ENCODE measurements around the gene AS3MT. TPM values are rescaled to one million over a fixed set of nuclear protein-coding genes. Genes with fewer than 3 reads are reported as not detected.

The AS3MT gene
- total RNA-seq, 1 experiment from 2014 or later, result 9.3 TPM

DNA sequence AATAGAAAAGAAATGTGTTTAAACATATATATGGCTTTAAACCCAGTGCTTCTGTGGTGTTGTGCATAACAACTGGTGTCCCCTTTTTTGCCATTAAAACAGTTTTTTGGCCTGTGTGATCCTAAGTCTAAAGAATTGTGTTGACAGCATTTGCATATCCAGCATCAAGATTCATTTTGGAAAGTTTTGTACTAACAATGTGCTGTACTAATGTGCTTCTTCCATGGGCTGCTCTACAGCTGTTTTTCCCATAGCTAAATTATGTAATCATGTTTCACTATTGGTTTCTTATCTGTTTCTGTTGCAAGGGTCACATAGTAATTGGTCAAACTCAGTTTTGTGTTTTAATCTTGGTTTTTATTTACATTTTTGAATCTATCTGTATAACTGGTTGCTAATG lies 54.3 kb downstream of the AS3MT start:
- H3K4me1 Mint-ChIP-seq, result peaks cover 40% of the 10 kb centered on the region
- DNase-seq (ENCODE audit: low spot score) (no peak), ATAC-seq (no peak)
- ChIA-PET CTCF (interaction anchor here (0.7 kb wide), 1 partner anchor 139 kb away, joined by 3 read pairs; no protein-coding TSS in a partner anchor), POLR2A (no interaction called here)
- peaks cover 7% of the 10 kb centered on the region for H3K36me3 Mint-ChIP-seq
- peaks cover 4% of the 10 kb centered on the region; the same call in 1 of the 2 replicates for H3K9me3 Mint-ChIP-seq
- TF ChIP-seq ESRRA (CRISPR knock-in tag; IDR thresholded peaks at IDR 0.05; ENCODE audit: borderline replicate concordance) (no peak), GTF2I (CRISPR knock-in tag; conservative IDR thresholded peaks at IDR 0.05) (no peak), IRF2 (CRISPR knock-in tag; IDR thresholded peaks at IDR 0.05; ENCODE audit: borderline replicate concordance, low read depth) (no peak), TEAD4 (CRISPR knock-in tag; IDR thresholded peaks at IDR 0.05) (no peak), JUN (CRISPR knock-in tag; IDR thresholded peaks at IDR 0.05) (no peak), ZNF423 (CRISPR knock-in tag; IDR thresholded peaks at IDR 0.05) (no peak)
- TF ChIP-seq, protein P1, sequence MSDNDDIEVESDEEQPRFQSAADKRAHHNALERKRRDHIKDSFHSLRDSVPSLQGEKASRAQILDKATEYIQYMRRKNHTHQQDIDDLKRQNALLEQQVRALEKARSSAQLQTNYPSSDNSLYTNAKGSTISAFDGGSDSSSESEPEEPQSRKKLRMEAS (CRISPR knock-in tag; IDR thresholded peaks at IDR 0.05), result no peak
- no peak overlapping the region for H3K27ac Mint-ChIP-seq
- H3K4me3 Mint-ChIP-seq, result no peak overlapping the region
- peaks cover 15% of the 10 kb centered on the region for H3K27me3 Mint-ChIP-seq (ENCODE audit: low read depth)

DNA sequence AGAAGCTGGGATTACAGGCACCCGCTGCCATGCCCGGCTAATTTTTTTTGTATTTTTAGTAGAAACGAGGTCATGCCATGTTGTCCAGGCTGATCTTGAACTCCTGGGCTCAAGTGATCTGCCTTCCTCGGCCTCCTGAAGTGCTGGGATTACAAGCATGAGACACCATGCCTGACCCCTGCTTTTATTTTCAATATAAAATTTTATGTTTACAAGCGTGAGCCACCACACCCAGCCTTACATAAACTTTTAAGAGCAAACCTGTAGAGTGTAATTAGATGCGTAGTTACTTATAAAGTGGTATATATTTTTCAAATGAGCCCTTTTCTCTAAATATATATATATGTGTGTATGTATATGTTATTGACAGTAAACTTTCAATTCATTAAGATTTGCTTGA lies 57.6 kb downstream of the AS3MT start:
- Mint-ChIP-seq H3K27ac (no peak overlapping the region), H3K9me3 (peaks cover 4% of the 10 kb centered on the region; the same call in 1 of the 2 replicates), H3K36me3 (peaks cover 7% of the 10 kb centered on the region), H3K27me3 (ENCODE audit: low read depth) (no peaks in the 10 kb centered on the region), H3K4me3 (no peak overlapping the region), H3K4me1 (peaks cover 15% of the 10 kb centered on the region)
- ChIA-PET CTCF (interaction anchor here (0.5 kb wide), 1 partner anchor 206 kb away, joined by 4 read pairs; no protein-coding TSS in a partner anchor), POLR2A (no interaction called here)
- DNase-seq (ENCODE audit: low spot score) (no peak), ATAC-seq (no peak)
- TF ChIP-seq ESRRA (CRISPR knock-in tag; IDR thresholded peaks at IDR 0.05; ENCODE audit: borderline replicate concordance) (no peak), CBFB (CRISPR knock-in tag; IDR thresholded peaks at IDR 0.05; ENCODE audit: low read depth) (no peak), NFATC4 (CRISPR knock-in tag; IDR thresholded peaks at IDR 0.05) (no peak), TP53 (CRISPR knock-in tag; IDR thresholded peaks at IDR 0.05) (no peak), IRF2 (CRISPR knock-in tag; IDR thresholded peaks at IDR 0.05; ENCODE audit: borderline replicate concordance, low read depth) (no peak), GTF2I (CRISPR knock-in tag; conservative IDR thresholded peaks at IDR 0.05) (no peak)

DNA sequence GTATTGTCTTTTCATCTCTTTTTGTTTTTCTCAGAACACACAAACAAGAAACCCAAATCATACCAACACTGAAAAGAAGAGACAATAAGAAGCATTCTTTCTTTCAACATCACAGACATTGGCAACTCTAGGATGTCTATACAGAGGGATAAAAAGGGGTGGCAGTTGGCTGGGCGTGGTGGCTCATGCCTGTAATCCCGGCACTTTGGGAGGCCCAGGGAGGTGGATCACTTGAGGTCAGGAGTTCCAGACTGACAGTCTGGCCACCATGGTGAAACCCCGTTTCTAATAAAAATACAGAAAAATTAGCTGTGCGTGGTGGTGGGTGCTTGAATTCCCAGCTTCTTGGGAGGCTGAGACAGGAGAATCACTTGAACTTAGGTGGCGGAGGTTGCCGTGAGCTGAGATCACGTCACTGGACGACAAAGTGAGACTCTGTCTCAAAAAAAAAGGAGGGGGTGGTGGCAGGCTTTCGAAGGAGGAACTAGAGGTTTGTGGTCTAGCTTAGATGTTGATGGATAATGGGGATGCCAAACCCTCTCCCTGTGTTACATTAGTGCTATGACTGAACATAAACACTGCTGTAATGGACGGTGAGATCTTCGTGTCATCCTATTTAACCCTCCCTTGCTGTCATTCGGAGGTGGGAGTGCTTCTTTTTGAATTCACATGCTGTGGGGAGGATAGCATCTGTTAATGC lies 58.2 kb downstream of the AS3MT start:
- Mint-ChIP-seq H3K4me1 (peaks cover 9% of the 10 kb centered on the region), H3K4me3 (no peak overlapping the region), H3K27ac (no peak overlapping the region), H3K36me3 (peaks cover 7% of the 10 kb centered on the region), H3K27me3 (ENCODE audit: low read depth) (no peaks in the 10 kb centered on the region), H3K9me3 (peaks cover 4% of the 10 kb centered on the region; the same call in 1 of the 2 replicates)
- ChIA-PET CTCF (no interaction called here), POLR2A (no interaction called here)
- no peak for DNase-seq (ENCODE audit: low spot score)
- ATAC-seq, result no peak
- TF ChIP-seq, protein P2, sequence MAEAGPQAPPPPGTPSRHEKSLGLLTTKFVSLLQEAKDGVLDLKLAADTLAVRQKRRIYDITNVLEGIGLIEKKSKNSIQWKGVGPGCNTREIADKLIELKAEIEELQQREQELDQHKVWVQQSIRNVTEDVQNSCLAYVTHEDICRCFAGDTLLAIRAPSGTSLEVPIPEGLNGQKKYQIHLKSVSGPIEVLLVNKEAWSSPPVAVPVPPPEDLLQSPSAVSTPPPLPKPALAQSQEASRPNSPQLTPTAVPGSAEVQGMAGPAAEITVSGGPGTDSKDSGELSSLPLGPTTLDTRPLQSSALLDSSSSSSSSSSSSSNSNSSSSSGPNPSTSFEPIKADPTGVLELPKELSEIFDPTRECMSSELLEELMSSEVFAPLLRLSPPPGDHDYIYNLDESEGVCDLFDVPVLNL (CRISPR knock-in tag; IDR thresholded peaks at IDR 0.05; ENCODE audit: borderline replicate concordance, low read depth), result no peak
- TF ChIP-seq RORB (CRISPR knock-in tag; IDR thresholded peaks at IDR 0.05), result no peak
- TF ChIP-seq, protein P1 (CRISPR knock-in tag; IDR thresholded peaks at IDR 0.05), result no peak
- TF ChIP-seq FOXJ3 (CRISPR knock-in tag; IDR thresholded peaks at IDR 0.05; ENCODE audit: borderline replicate concordance), result no peak
- TF ChIP-seq, protein P3, sequence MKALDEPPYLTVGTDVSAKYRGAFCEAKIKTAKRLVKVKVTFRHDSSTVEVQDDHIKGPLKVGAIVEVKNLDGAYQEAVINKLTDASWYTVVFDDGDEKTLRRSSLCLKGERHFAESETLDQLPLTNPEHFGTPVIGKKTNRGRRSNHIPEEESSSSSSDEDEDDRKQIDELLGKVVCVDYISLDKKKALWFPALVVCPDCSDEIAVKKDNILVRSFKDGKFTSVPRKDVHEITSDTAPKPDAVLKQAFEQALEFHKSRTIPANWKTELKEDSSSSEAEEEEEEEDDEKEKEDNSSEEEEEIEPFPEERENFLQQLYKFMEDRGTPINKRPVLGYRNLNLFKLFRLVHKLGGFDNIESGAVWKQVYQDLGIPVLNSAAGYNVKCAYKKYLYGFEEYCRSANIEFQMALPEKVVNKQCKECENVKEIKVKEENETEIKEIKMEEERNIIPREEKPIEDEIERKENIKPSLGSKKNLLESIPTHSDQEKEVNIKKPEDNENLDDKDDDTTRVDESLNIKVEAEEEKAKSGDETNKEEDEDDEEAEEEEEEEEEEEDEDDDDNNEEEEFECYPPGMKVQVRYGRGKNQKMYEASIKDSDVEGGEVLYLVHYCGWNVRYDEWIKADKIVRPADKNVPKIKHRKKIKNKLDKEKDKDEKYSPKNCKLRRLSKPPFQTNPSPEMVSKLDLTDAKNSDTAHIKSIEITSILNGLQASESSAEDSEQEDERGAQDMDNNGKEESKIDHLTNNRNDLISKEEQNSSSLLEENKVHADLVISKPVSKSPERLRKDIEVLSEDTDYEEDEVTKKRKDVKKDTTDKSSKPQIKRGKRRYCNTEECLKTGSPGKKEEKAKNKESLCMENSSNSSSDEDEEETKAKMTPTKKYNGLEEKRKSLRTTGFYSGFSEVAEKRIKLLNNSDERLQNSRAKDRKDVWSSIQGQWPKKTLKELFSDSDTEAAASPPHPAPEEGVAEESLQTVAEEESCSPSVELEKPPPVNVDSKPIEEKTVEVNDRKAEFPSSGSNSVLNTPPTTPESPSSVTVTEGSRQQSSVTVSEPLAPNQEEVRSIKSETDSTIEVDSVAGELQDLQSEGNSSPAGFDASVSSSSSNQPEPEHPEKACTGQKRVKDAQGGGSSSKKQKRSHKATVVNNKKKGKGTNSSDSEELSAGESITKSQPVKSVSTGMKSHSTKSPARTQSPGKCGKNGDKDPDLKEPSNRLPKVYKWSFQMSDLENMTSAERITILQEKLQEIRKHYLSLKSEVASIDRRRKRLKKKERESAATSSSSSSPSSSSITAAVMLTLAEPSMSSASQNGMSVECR (CRISPR knock-in tag; IDR thresholded peaks at IDR 0.05; ENCODE audit: borderline replicate concordance), result no peak
- TF ChIP-seq MXD4 (CRISPR knock-in tag; IDR thresholded peaks at IDR 0.05; ENCODE audit: borderline replicate concordance), result no peak
- TF ChIP-seq SOX15 (CRISPR knock-in tag; IDR thresholded peaks at IDR 0.05), result no peak
- TF ChIP-seq ZNF396 (CRISPR knock-in tag; IDR thresholded peaks at IDR 0.05; ENCODE audit: borderline replicate concordance), result no peak
- TF ChIP-seq ESRRA (CRISPR knock-in tag; IDR thresholded peaks at IDR 0.05; ENCODE audit: borderline replicate concordance), result no peak
- TF ChIP-seq, protein P4, sequence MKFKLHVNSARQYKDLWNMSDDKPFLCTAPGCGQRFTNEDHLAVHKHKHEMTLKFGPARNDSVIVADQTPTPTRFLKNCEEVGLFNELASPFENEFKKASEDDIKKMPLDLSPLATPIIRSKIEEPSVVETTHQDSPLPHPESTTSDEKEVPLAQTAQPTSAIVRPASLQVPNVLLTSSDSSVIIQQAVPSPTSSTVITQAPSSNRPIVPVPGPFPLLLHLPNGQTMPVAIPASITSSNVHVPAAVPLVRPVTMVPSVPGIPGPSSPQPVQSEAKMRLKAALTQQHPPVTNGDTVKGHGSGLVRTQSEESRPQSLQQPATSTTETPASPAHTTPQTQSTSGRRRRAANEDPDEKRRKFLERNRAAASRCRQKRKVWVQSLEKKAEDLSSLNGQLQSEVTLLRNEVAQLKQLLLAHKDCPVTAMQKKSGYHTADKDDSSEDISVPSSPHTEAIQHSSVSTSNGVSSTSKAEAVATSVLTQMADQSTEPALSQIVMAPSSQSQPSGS (CRISPR knock-in tag; IDR thresholded peaks at IDR 0.05; ENCODE audit: borderline replicate concordance, low read depth), result no peak
- TF ChIP-seq, protein P5, sequence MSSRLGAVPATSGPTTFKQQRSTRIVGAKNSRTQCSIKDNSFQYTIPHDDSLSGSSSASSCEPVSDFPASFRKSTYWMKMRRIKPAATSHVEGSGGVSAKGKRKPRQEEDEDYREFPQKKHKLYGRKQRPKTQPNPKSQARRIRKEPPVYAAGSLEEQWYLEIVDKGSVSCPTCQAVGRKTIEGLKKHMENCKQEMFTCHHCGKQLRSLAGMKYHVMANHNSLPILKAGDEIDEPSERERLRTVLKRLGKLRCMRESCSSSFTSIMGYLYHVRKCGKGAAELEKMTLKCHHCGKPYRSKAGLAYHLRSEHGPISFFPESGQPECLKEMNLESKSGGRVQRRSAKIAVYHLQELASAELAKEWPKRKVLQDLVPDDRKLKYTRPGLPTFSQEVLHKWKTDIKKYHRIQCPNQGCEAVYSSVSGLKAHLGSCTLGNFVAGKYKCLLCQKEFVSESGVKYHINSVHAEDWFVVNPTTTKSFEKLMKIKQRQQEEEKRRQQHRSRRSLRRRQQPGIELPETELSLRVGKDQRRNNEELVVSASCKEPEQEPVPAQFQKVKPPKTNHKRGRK (CRISPR knock-in tag; IDR thresholded peaks at IDR 0.05; ENCODE audit: borderline replicate concordance), result no peak
- no peak for TF ChIP-seq EMX1 (CRISPR knock-in tag; IDR thresholded peaks at IDR 0.05)
- no peak for TF ChIP-seq OVOL2 (CRISPR knock-in tag; IDR thresholded peaks at IDR 0.05; ENCODE audit: borderline replicate concordance)

All from WTC11 (cell line).